ENCODE data around the gene PRR30.

The PRR30 gene

DNA sequence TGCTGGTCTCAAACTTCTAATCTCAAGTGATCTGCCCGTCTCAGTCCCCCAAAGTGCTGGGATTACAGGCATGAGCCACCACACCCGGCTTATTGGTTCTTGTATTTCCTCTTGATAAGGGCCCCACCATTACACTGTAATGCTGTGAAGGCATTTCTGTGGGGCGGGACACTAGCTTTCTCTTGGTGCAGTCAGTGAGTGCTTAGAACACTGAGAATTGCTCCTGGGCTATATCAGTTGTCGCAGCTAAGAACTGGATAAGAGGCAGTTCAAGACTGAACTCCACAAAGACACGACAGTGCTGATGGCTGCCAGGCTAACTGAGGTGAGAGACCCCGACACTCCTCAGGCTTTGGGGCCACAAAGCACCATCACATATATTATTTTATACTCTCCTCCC is 50.6 kb downstream of the PRR30 start:
- no CpG with 5 or more reads among the region's 6 CpGs for WGBS (ENCODE audit: insufficient coverage, insufficient read length)

DNA sequence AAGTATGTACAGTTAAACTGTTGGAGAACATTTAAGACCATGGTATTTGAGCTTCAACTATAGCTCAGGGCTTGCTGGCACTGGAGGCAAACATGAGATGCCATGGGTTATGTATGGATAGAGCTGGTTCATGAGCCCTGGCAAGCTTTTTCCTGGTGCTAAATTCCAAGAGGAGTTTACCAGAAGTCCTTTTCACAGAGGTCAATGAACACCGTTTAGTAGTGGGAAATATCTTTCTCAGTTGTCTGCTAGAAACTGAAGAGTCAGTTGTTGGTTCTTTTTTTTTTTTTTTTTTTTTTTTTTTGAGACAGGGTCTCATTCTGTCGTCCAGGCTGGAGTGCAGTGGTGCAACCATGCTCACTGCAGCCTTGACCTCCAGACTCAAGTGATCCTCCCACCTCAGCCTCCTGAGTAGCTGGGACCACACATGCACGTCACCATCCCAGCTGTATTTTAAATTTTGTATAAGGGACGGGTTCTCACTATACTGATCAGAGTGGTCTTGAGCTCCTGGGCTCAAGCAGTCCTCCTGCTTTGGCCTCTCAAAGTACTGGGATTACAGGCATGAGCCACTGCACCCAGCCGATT is 51.3 kb downstream of the PRR30 start:
- DNase-seq (ENCODE audit: low read depth, low spot score): no peak
- Histone ChIP-seq H3K27me3 (ENCODE audit: control insufficient read depth, insufficient read depth, low read length) (no peaks in the 10 kb centered on the region), H3K9me3 (ENCODE audit: control insufficient read depth, insufficient read depth, low read length) (no peaks in the 10 kb centered on the region), H3K4me1 (ENCODE audit: control insufficient read depth, insufficient read depth, low read length) (no peaks in the 10 kb centered on the region), H3K4me3 (ENCODE audit: low read length) (no peak overlapping the region), H3K36me3 (ENCODE audit: control insufficient read depth, insufficient read depth, low read length) (no peaks in the 10 kb centered on the region), H3K27ac (ENCODE audit: low read length) (no peak overlapping the region)
- WGBS (ENCODE audit: insufficient coverage, insufficient read length): no CpG with 5 or more reads among the region's 5 CpGs

More for the DNA sequence above, 50.6 kb downstream of the PRR30 start:
- no peaks in the 10 kb centered on the region for H3K9me3 ChIP-seq (ENCODE audit: control insufficient read depth, insufficient read depth, low read length)
- no peak for DNase-seq (ENCODE audit: low read depth, low spot score)
- no peaks in the 10 kb centered on the region for H3K36me3 ChIP-seq (ENCODE audit: control insufficient read depth, insufficient read depth, low read length)
- H3K27me3 ChIP-seq (ENCODE audit: control insufficient read depth, insufficient read depth, low read length): no peaks in the 10 kb centered on the region
- no peaks in the 10 kb centered on the region for H3K4me1 ChIP-seq (ENCODE audit: control insufficient read depth, insufficient read depth, low read length)
- no peak overlapping the region for H3K4me3 ChIP-seq (ENCODE audit: low read length)
- H3K27ac ChIP-seq (ENCODE audit: low read length): no peak overlapping the region
